HCT116 (cell line): ENCODE data around the gene KCNJ4. TPM values are rescaled to one million over a fixed set of nuclear protein-coding genes. Genes with fewer than 3 reads are reported as not detected.

Experiments
- ATAC-seq: fragments of 200-7000 bp; cut with Tn5 transposase; 2 replicates; pipeline ENCODE4 v1.9.1; 2020; ENCODE audit warnings: mild to moderate bottlenecking, moderate library complexity
- BruUV-seq: library from RNA; stranded (reverse); fragments of 400-500 nt; replicated peaks from 2 replicates; lab custom pipeline; 2021; lab: Mats Ljungman, UMichigan
- CTCF ChIA-PET: fragments of 300-600 bp; sonication (Branson Sonifier 250); formaldehyde crosslinking; loops from one replicate; lab custom pipeline; 2021; ENCODE audit warnings: antibody characterized with exemption; lab: Charles Lee
- POLR2A ChIA-PET: fragments of 300-600, 350-600 bp; sonication (Branson Sonifier 250); formaldehyde crosslinking; loops from one replicate; lab custom pipeline; 2021; ENCODE audit warnings: antibody characterized with exemption; lab: Charles Lee
- RAD21 ChIA-PET, 2 experiments: fragments of 300-600 bp; sonication (Branson Sonifier 250); formaldehyde crosslinking; loops; one replicate each; lab custom pipeline; 2023; ENCODE audit warnings: low total read pairs in 2 of 2; ENCODE audit not compliant: uncharacterized antibody in 2 of 2, unreplicated experiment in 2 of 2, low non-redundant PET in 1 of 2; lab: Charles Lee
- DNase-seq: peaks from one replicate; pipeline ENCODE4 v3.0.0-alpha.2; 2010; ENCODE audit warnings: low read depth, low spot score
- H2AFZ ChIP-seq: fragments of 200-600 bp; shearing (Covaris generic), sonication (generic); 2 replicates; pipeline ENCODE4 v1.6.1; 2017; ENCODE audit warnings: low read depth, mixed run types, mixed read lengths, antibody characterized with exemption, low read length; ENCODE audit not compliant: poor library complexity, severe bottlenecking
- H3K27ac ChIP-seq: 2 replicates; pipeline ENCODE4 v1.5.1; 2012; ENCODE audit warnings: low read depth, low read length
- H3K27me3 ChIP-seq: fragments of 200-600 bp; sonication (generic); 2 replicates; pipeline ENCODE4 v1.6.1; 2016; ENCODE audit warnings: mixed run types, low read length, mixed read lengths; ENCODE audit not compliant: insufficient read depth
- H3K36me3 ChIP-seq, 2 experiments: fragments of 200-500 bp in 1 of 2; fragments of 200-600 bp in 1 of 2; sonication (Bioruptor generic) in 1 of 2; sonication (generic) in 1 of 2; 2 replicates each; pipeline versions ENCODE4 v1.5.1 to v1.6.1; 2014 to 2016; ENCODE audit warnings: low read length in 2 of 2, inconsistent platforms in 1 of 2, mixed read lengths in 1 of 2, mixed run types in 1 of 2; ENCODE audit not compliant: insufficient read depth in 2 of 2, control insufficient read depth in 1 of 2
- H3K4me1 ChIP-seq, 2 experiments: fragments of 200-600 bp in 1 of 2; sonication (generic) in 1 of 2; 2 replicates each; pipeline versions ENCODE4 v1.5.1 to v1.6.1; 2012 to 2017; ENCODE audit warnings: low read length in 2 of 2, inconsistent platforms in 1 of 2, mild to moderate bottlenecking in 1 of 2, mixed read lengths in 1 of 2, mixed run types in 1 of 2, moderate library complexity in 1 of 2; ENCODE audit not compliant: insufficient read depth in 2 of 2, control insufficient read depth in 1 of 2
- H3K4me2 ChIP-seq: fragments of 200-600 bp; sonication (generic); 2 replicates; pipeline ENCODE4 v1.6.1; 2017; ENCODE audit warnings: mixed run types, low read length, mixed read lengths
- H3K4me3 ChIP-seq, 2 experiments: fragments of 200-600 bp in 1 of 2; sonication (generic) in 1 of 2; replicated peaks in 1 of 2; 2 replicates each; pipeline ENCODE4 v1.5.1; 2011 to 2016; ENCODE audit warnings: low read length in 2 of 2, control low read depth in 1 of 2, low read depth in 1 of 2, mild to moderate bottlenecking in 1 of 2, mixed read lengths in 1 of 2, mixed run types in 1 of 2
- H3K79me2 ChIP-seq: fragments of 200-600 bp; sonication (generic); 2 replicates; pipeline ENCODE4 v1.6.1; 2017; ENCODE audit warnings: mild to moderate bottlenecking, mixed run types, low read length, moderate library complexity, mixed read lengths; ENCODE audit not compliant: insufficient read depth
- H3K9ac ChIP-seq: fragments of 200-600 bp; sonication (generic); 2 replicates; pipeline ENCODE4 v1.6.1; 2016; ENCODE audit warnings: low read length, mixed read lengths
- H3K9me2 ChIP-seq: fragments of 200-600 bp; sonication (generic), shearing (Covaris generic); 2 replicates; pipeline ENCODE4 v1.6.1; 2017; ENCODE audit warnings: mixed run types, mild to moderate bottlenecking, moderate library complexity; ENCODE audit not compliant: insufficient read depth
- H3K9me3 ChIP-seq, 2 experiments: fragments of 200-500 bp in 1 of 2; fragments of 200-600 bp in 1 of 2; sonication (Bioruptor generic) in 1 of 2; sonication (generic) in 1 of 2; 2 replicates each; pipeline ENCODE4 v1.6.1; 2014 to 2017; ENCODE audit warnings: low read length in 2 of 2, mixed read lengths in 2 of 2, inconsistent platforms in 1 of 2, low read depth in 1 of 2, mild to moderate bottlenecking in 1 of 2, mixed run types in 1 of 2, moderate library complexity in 1 of 2; ENCODE audit not compliant: control insufficient read depth in 1 of 2, insufficient read depth in 1 of 2
- H4K20me1 ChIP-seq: fragments of 200-600 bp; sonication (generic), shearing (Covaris generic); 2 replicates; pipeline ENCODE4 v1.6.1; 2017; ENCODE audit warnings: mixed run types, mild to moderate bottlenecking, moderate library complexity; ENCODE audit not compliant: insufficient read depth
- EZH2 ChIP-seq: fragments of 200-600 bp; sonication (generic); IDR thresholded peaks from 2 replicates; pipeline ENCODE4 v1.6.1; 2017; ENCODE audit warnings: antibody characterized with exemption, mixed run types
- EZH2phosphoT487 ChIP-seq: fragments of 200-600 bp; IDR thresholded peaks from 2 replicates; pipeline ENCODE4 v1.6.1; 2018; ENCODE audit warnings: antibody characterized with exemption, borderline replicate concordance
- FOSL1 ChIP-seq: IDR thresholded peaks from 2 replicates; pipeline ENCODE4 v1.6.1; 2012; ENCODE audit warnings: low read depth
- JUND ChIP-seq: IDR thresholded peaks from 2 replicates; pipeline ENCODE4 v1.6.1; 2012
- RAD21 ChIP-seq: IDR thresholded peaks from 2 replicates; pipeline ENCODE4 v1.6.1; 2012; ENCODE audit warnings: low read depth, mild to moderate bottlenecking
- TCF7L2 ChIP-seq: IDR thresholded peaks from 2 replicates; pipeline ENCODE4 v1.7.0; 2011; ENCODE audit warnings: borderline replicate concordance, inconsistent platforms; ENCODE audit not compliant: insufficient read depth, insufficient read length; ENCODE audit errors: extremely low read depth
- intact Hi-C: fragments of 100-400 bp; cut with micrococcal nuclease; formaldehyde crosslinking; loops from 2 replicates; pipeline ENCODE4 v1.10.0; 2022
- total RNA-seq: library from RNA; stranded (reverse); gene quantifications from one replicate; pipeline ENCODE4 v1.2.1, GENCODE V29; 2021; ENCODE audit not compliant: unreplicated experiment
- TF ChIP-seq, protein P1 (sequence below): IDR thresholded peaks from 2 replicates; pipeline ENCODE4 v1.6.1; 2012
- TF ChIP-seq, protein P2 (sequence below): IDR thresholded peaks from 2 replicates; pipeline ENCODE4 v1.6.1; 2012
- TF ChIP-seq, protein P3 (sequence below), 3 experiments: fragments of 200-600 bp in 1 of 3; sonication (generic) in 1 of 3; IDR thresholded peaks in 2 of 3; conservative IDR thresholded peaks in 1 of 3; 2 replicates each; pipeline ENCODE4 v1.5.1; 2012 to 2017; ENCODE audit warnings: low read depth in 2 of 3, low read length in 2 of 3, antibody characterized with exemption in 1 of 3, borderline replicate concordance in 1 of 3, control low read depth in 1 of 3, mild to moderate bottlenecking in 1 of 3, mixed read lengths in 1 of 3, mixed run types in 1 of 3, moderate library complexity in 1 of 3; ENCODE audit not compliant: insufficient read depth in 1 of 3
- TF ChIP-seq, protein P4 (sequence below): IDR thresholded peaks from 2 replicates; pipeline ENCODE4 v1.6.1; 2012; ENCODE audit warnings: low read depth

The KCNJ4 gene
- total RNA-seq, 1 experiment from 2014 or later: not detected

DNA sequence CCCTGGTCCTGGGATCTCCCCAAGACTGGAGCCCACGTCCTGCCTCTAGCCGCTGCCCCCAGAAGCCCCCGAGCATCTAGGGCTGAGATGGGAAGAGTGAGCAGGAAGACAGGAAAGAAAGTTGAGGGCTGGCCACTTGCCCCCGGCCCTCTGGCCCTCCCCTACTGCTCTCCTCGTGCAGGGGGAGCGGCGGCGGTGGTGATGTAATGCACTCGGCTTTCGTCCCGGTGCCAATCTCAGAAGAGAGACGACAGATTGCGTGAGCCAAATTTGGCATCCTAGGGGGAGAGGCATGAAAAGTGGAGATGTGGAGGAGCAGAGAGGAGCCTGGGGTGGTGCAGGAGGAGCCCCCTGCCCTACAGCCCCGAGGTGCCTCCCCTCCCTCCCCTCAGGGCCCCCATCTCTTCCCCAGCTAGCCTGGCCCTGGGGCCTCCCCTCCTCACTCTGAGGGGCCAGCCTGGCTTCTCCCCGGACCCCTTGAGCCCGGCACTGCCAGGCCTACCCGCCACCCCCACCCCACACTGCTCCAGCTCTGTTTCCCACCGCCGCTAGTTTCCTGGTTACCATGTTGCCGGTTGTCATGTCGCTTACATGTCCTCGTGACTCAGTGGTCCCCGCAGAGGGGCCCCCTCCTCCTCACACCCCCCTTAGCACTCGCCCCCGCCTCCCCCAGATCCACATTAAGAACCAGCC lies 2.5 kb downstream of the KCNJ4 start:
- Histone ChIP-seq H3K27me3 (no peaks in the 10 kb centered on the region), H3K36me3 (no peaks in the 10 kb centered on the region), H3K4me1 (peaks cover 14 to 16% of the 10 kb centered on the region in 2 experiments), H4K20me1 (no peaks in the 10 kb centered on the region), H3K9me3 (no peaks in the 10 kb centered on the region), H2AFZ (no peak overlapping the region), H3K9me2 (no peaks in the 10 kb centered on the region), H3K27ac (no peak overlapping the region), H3K4me3 (no peak overlapping the region), H3K79me2 (no peaks in the 10 kb centered on the region), H3K4me2 (no peak overlapping the region), H3K9ac (no peak overlapping the region)
- DNase-seq (no peak), ATAC-seq (no peak)
- intact Hi-C loops: no loop called here
- CTCF ChIA-PET: no interaction called here
- RAD21 ChIA-PET: no interaction called here
- no TSS peak for BruUV-seq
- TF ChIP-seq JUND (no peak), EZH2 (no peak), FOSL1 (no peak), EZH2phosphoT487 (no peak)
- TF ChIP-seq, protein P1, sequence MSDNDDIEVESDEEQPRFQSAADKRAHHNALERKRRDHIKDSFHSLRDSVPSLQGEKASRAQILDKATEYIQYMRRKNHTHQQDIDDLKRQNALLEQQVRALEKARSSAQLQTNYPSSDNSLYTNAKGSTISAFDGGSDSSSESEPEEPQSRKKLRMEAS: no peak
- TF ChIP-seq, protein P2, sequence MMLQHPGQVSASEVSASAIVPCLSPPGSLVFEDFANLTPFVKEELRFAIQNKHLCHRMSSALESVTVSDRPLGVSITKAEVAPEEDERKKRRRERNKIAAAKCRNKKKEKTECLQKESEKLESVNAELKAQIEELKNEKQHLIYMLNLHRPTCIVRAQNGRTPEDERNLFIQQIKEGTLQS: no peak
- POLR2A ChIA-PET: interaction anchor here (0.7 kb wide), 1 partner anchor 11 kb away, joined by 3 read pairs; no protein-coding TSS in a partner anchor

DNA sequence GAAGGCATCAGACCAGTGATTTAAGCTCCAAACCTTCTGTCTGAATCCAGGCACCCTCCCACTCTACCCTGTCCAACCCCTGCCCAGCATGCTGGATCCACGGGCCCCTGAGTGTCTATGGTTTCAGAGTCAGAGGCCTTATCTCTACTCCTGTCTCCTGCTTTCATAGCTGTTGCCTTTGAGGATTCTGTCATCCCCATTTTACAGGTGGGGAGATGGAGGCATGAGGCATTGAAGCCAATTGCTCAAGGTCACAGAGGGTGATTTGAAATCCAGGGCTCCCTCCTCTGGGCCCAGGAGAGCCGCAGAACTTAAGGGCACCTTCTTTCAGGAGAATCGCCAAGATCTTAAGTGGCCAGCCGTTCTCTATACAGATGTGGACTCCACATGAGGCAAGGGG lies 3.1 kb downstream of the KCNJ4 start:
- H3K9me3 ChIP-seq: no peaks in the 10 kb centered on the region
- H3K9ac ChIP-seq: no peak overlapping the region
- BruUV-seq: no TSS peak
- CTCF ChIA-PET: no interaction called here
- no peak overlapping the region for H3K4me3 ChIP-seq
- H4K20me1 ChIP-seq: no peaks in the 10 kb centered on the region
- H3K36me3 ChIP-seq: no peaks in the 10 kb centered on the region
- TF ChIP-seq, protein P3, sequence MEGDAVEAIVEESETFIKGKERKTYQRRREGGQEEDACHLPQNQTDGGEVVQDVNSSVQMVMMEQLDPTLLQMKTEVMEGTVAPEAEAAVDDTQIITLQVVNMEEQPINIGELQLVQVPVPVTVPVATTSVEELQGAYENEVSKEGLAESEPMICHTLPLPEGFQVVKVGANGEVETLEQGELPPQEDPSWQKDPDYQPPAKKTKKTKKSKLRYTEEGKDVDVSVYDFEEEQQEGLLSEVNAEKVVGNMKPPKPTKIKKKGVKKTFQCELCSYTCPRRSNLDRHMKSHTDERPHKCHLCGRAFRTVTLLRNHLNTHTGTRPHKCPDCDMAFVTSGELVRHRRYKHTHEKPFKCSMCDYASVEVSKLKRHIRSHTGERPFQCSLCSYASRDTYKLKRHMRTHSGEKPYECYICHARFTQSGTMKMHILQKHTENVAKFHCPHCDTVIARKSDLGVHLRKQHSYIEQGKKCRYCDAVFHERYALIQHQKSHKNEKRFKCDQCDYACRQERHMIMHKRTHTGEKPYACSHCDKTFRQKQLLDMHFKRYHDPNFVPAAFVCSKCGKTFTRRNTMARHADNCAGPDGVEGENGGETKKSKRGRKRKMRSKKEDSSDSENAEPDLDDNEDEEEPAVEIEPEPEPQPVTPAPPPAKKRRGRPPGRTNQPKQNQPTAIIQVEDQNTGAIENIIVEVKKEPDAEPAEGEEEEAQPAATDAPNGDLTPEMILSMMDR (IDR thresholded peaks at IDR 0.05 in 2 of 3, conservative IDR thresholded peaks at IDR 0.05 in 1 of 3; ENCODE audit: borderline replicate concordance in 1 of 3, insufficient read depth in 1 of 3, low read depth in 2 of 3, low read length in 2 of 3): no peak
- TF ChIP-seq EZH2phosphoT487 (no peak), RAD21 (no peak), TCF7L2 (no peak)
- TF ChIP-seq, protein P4, sequence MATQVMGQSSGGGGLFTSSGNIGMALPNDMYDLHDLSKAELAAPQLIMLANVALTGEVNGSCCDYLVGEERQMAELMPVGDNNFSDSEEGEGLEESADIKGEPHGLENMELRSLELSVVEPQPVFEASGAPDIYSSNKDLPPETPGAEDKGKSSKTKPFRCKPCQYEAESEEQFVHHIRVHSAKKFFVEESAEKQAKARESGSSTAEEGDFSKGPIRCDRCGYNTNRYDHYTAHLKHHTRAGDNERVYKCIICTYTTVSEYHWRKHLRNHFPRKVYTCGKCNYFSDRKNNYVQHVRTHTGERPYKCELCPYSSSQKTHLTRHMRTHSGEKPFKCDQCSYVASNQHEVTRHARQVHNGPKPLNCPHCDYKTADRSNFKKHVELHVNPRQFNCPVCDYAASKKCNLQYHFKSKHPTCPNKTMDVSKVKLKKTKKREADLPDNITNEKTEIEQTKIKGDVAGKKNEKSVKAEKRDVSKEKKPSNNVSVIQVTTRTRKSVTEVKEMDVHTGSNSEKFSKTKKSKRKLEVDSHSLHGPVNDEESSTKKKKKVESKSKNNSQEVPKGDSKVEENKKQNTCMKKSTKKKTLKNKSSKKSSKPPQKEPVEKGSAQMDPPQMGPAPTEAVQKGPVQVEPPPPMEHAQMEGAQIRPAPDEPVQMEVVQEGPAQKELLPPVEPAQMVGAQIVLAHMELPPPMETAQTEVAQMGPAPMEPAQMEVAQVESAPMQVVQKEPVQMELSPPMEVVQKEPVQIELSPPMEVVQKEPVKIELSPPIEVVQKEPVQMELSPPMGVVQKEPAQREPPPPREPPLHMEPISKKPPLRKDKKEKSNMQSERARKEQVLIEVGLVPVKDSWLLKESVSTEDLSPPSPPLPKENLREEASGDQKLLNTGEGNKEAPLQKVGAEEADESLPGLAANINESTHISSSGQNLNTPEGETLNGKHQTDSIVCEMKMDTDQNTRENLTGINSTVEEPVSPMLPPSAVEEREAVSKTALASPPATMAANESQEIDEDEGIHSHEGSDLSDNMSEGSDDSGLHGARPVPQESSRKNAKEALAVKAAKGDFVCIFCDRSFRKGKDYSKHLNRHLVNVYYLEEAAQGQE: no peak
- TF ChIP-seq, protein P1: no peak
- TF ChIP-seq, all 23 proteins: peak for 0
- Histone ChIP-seq H2AFZ (no peak overlapping the region), H3K27me3 (no peaks in the 10 kb centered on the region), H3K4me2 (no peak overlapping the region), H3K9me2 (no peaks in the 10 kb centered on the region), H3K27ac (no peak overlapping the region), H3K4me1 (peaks cover 8 to 9% of the 10 kb centered on the region in 2 experiments), H3K79me2 (no peaks in the 10 kb centered on the region)
- ChIA-PET RAD21 (no interaction called here), POLR2A (no interaction called here)
- ATAC-seq: no peak
- DNase-seq: no peak
- intact Hi-C loops: no loop called here
